CD4-positive, alpha-beta T cell treated with Interferon gamma for 1 hour (primary cell): ENCODE data around the gene UVRAG.
"Not testable (repeated sequence)": the region's sequence is repeated elsewhere in the genome, so short reads cannot be mapped to it uniquely, and the experiment has no call there.

Experiments used
- DNase-seq: peaks from one replicate; pipeline ENCODE4 v3.0.0-alpha.2; 2020

The UVRAG gene

DNA sequence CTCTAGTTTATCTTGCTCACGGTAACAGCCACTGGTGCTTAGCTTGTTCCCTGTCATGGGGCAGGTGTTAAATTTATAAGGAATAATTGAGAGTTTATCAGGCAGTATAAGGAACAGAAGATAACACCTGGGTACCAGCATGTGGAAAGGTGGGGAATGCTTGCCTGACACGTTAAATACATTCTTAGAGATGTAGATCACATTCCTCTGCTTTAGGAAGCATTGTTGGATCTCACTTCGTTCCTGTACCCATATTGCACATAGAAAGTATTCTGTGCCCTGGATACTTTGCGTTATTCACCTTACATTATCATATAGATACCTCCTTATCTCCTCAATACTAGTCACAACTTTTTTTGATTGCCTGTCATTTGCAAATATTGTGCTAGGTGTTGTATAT lies 114.7 kb downstream of the UVRAG start:
- DNase-seq = no peak

DNA sequence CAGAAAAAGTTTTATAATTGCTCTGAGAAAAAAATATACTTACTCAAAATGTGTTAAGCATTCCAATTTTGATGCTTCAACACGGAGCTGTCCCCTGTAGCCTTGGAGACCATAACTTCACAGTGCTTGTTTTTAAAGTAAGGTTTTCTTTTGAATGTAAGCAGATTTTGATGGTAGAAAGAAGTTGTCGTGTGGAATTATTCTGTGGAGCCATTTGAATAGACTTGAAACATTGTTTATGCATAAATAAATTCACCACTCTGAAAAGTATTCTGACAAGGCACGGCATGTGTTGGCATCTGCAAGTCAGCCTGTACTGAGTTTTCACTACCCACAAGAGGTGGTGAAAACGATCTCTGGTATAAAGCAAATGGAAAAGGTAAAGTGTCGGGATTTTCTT lies 115.5 kb downstream of the UVRAG start:
- DNase-seq = no peak

DNA sequence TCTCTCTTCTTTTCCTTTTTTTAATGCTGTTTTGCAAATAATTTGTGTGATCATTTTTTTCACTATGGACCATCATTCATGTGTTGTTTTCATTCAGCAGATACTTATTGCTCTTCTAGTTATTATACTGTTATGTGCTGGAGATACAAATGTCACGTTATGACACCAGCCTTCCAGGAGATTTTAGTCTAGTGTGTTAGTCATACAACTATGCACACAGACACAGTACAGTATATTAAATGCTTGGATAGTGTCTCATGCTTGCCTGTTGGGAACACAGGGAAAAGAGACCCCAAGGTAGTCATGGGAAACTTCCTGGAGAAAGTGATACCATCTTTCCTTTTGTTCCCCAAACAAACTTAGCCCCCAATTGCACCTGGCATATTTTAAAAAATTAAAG lies 116.1 kb downstream of the UVRAG start:
- no peak for DNase-seq

DNA sequence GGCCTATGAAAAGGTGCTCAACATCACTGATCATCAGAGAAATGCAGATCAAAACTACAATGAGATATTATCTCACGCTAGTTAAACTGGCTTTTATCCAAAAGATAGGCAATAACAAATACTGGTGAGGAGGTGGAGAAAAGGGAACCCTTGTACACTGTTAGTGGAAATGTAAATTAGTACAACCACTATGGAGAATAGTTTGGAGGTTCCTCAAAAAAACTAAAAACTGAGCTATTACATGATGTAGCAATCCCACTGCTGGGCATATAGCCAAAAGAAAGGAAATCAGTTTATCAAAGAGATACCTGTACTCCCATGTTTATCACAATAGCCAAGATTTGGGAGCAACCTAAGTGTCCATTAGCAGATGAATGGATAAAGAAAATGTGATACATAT lies 118.7 kb downstream of the UVRAG start:
- DNase-seq = not testable (repeated sequence)

DNA sequence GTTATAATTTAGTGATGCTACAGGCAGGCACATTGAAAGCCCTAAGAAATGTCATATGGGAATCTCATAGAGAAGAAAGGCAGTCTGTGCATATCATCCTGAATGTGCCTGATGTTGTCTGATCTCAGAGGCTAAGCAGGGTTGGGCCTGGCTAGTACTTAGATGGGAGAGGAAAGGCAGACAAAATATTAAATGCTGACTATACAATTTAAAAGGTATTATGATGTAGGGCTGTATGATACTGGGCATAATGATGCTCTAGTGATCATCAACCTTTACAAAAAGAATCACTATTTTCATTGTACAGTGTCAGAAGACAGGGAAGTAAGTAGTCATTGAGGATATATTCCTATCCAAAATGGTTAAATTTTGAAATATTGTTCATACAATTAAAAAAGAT lies 119.8 kb downstream of the UVRAG start:
- no peak for DNase-seq

DNA sequence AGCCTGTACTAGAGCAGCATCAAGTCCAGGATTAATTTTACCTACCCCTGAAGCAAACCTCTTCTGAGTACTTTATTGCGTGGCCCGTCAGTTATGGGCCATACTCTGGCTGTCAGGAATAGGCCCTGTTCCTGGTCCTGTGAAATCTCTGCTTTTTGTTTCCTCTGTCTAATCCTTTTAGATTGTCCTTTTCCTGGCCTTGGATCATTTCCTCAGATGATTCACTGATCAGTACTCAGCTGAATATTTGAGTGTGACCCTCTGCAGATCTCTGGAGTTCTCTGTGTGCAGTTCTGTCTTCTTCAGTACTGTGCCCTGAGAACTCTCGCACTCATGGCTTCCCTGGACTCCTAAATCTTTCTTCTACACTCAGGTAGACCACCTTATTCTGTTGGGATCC lies 123.5 kb downstream of the UVRAG start:
- DNase-seq = no peak

DNA sequence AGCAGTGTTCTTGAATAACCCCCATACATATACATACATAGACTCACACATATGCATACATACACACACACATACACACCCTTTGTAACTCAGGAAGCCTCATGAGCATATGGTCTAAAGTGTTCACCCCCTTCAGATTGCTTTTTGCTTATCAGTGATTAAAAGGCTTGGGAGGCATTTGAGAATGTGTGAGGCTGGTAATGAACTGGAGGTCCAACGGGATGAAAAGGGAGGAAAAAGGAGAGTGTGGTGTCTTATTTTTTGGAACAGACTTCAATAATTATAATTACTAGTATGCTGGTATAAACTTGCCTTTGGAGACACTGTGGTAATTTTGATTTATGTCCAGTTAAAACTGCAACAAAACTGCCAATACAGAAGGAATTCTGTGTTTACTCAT lies 124.5 kb downstream of the UVRAG start:
- no peak for DNase-seq

DNA sequence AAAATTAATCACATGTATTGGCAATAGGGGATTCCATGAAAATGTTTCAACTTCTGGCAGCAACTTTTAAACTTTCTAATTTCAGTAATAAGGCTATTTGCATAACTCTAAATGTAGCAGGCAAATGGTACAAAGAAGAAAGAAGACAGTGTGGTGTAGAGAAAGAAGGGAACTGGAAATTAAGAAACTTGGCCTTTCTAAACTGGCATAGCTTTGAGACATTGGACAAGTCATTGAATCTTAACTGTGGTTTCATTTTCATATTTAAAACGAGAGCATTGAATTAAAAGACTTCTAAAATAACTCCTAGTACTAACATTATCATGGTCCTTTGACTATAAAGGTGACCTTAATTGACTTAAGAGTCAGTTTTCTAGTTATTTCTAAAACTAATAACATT lies 125.0 kb downstream of the UVRAG start:
- no peak for DNase-seq

DNA sequence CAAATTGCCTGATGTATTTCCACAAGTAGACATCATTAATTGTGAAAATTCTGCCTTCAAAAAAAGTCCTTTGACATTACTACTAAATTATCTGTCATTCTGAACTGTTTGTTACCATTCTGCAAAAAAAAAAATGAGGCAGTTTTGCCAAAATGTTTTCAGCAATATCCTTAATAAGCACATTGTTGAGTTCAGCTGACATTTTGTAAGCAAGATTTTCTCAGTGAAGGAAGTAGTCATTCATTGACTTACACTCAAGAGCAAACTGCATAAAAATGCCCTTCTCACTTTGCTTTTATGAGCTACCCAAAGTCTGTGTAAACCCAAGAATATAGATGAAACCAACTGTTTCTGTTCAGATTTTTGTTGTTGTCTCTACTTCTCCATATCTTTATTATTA lies 125.9 kb downstream of the UVRAG start:
- DNase-seq = no peak

DNA sequence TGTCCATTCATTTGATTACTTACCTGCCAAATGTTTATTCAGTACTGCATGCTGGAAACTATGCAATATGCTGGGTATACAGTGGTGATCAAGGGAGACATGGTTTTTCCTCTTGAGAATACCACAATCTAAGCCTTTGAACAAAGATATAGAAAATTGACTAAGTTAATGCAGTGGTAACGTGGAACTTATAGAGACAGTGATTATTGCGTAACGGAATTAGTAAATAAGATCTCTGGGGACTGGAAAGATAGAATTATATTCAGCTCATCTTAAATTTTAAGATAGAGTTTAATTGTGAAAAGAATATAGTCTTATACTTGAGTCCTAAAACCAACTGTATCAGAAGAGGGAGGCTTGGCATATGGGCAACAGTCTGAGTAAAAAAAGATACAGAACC lies 129.5 kb downstream of the UVRAG start:
- DNase-seq = no peak

DNA sequence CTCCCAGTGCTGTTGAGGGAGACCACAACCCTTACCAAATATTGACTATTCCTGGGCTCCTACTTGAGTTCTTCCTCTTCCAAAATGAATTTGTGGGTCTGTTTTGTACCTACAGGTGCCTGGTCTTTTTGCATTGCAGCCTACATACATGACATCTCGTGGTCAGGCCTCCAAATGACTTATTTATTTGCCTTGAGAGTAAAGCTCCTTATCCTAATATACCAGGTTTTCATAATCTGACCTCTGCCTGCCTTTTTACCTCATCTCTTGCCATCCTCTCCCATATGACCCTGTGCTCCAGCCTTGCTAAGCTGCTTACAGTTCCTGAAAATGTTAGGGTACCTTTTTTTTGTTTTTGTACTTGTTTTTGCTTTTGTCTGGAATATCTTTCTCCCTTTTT lies 130.4 kb downstream of the UVRAG start:
- DNase-seq = no peak

DNA sequence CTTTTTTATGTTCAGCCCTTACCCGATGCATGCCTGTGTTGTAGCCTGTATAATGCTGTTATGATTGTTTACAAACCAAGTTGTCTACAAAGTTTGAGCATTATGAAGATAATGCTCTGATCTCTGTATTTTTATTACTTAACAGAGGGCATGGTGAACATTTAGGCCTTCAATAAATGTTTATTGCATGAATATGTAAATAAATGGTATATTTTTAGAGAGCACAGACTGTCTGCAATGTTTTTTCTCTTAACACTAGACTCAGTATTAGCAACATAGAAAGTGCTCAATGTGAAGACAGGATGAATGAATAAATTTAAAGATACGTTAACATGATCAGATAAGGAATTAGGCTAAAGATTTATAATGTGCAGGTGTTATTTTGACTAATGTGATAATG lies 130.9 kb downstream of the UVRAG start:
- DNase-seq = no peak

DNA sequence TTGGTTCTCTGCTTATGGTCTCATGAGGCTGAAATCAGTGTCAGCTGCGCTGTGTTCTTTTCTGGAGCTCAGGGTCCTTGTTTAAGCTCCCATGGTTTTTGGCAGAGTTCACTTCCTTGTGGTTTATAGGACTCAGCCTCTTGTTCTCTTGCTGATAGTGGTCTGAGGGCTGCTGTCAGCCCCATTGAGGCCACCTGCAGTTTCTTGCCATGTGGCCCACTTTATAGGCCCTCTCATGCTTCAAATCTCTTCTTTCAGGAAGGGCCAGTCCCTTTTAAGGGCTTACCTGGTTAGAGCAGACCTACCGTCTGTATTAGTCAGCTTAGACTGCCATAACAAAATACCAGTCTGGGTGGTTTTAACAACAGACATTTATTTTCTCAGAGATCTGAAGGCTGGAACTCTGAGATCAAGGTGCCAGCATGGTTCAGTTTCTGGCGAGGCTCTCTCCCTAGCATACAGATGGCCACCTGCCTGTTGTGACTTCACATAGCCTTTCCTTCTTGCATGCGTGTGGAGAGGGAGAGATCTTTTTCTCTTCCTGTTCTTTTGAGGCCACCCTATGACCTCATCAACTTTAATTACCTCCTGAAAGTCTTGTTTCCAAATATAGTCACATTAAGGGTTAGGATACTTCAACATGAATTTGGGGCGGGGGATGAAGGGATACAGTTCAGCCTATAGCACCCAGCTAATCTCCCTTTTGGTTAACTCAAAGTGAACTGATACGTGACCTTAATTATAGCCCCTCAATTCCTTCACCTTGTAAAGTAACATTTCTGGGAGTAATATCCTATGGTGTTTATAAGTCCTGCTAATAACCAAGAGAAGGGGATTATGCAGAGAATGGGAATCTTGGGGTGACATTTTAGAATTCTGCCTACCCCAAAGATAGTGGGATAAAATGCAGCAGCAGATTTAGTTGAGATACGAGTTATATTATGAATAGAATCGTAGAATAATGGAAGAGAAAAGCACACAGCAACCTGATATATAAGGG lies 131.8 kb downstream of the UVRAG start:
- no peak for DNase-seq

DNA sequence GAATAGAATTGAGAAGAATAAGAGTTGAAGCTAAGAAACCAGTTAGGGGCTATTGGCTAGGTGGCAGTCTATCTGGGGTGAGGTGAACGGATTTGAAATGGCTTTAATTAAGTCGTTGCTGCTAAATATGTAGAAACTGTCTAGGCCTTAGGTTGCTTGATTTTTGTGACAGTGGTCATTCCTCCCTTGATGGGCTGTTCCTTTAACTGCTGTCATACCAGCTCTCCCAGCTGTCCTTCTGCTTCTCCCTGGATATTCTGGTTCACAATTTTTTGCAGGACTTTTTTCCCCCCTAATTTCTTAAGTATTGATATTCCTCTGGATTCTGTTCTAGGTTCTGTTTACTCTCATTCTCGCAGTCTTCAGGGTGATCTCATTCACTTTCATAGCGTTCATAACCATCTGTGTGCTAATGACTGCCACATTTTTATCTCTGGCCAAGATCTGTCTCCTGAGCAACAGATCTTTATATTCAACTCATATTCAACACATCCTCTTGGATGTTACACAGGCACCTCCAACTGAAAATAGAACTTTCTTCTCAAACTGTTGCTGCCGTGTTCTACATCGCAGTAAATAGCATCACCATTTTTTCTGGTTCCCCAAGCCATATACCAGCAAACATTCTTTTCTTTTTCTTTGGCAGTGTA lies 134.1 kb downstream of the UVRAG start:
- no peak for DNase-seq

DNA sequence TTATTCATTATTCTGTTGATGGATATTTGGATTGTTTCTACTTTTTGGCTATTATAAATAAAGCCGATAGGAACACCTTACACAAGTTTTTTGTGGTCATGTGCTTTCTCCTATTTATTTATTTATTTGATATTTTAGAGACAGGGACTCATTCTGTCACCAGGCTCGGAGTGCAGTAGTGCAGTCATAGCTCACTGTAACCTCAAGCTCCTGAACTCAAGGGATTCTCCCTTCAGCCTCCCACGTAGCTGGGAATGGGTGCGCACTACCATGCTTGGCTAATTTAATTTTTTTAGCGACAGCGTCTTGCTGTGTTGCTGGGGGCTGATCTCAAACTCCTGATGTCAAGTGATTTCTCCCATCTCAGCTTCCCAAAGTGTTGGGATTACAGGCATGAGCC lies 135.1 kb downstream of the UVRAG start:
- DNase-seq = no peak

DNA sequence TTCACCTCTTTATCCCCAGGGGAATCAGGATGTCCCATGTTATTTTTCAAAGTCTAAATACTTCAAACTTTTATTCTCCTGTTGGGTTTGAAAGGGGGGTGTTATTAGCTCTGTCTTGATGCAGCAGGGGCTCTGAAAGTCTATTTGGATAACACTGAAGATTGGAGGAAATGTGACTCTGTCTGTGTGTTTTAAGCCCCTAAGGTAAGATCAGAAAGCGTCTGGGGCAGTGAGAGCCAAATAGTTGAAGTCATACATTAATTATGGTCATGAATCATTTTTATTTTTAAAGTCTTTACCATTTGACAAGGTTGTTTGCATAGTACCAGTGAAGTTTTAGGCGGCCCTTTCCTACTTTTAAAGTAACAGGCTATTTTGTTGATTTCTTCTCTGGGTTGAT lies 139.0 kb downstream of the UVRAG start:
- DNase-seq = no peak

DNA sequence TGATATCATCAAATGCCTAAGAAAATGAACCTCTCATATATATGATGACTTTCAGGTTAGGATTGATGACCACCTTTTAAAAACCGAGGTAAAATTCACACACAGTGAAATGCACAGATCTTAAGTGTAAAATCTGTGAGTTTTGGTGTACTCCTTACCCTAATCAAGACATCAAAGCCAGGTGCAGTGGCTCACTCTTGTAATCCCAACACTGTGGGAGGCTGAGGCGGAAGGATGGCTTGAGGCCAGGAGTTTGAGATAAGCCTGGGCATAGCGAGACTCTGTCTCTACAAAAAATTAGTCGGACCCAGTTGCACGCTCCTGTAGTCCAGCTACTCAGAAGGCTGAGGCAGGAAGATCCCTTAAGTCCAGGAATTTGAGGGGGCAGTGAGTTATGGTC lies 140.4 kb downstream of the UVRAG start:
- DNase-seq = no peak

DNA sequence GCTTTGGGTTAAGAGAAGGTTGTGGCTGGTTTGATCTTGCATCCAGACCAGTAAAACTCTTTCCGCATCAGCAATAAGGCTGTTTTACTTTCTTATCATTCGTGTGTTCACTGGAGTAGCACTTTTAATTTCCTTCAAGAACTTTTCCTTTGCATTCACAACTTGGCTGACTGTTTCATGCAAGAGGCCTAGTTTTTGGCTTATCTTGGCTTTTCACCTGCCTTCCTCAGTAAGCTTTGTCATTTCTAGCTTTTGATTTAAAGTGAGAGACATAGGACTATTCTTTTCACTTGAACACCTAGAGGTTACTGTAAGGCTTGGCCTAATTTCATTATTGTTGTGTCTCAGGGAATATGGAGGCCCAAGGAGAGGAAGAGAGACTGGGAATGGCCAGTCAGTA lies 144.5 kb downstream of the UVRAG start:
- no peak for DNase-seq

DNA sequence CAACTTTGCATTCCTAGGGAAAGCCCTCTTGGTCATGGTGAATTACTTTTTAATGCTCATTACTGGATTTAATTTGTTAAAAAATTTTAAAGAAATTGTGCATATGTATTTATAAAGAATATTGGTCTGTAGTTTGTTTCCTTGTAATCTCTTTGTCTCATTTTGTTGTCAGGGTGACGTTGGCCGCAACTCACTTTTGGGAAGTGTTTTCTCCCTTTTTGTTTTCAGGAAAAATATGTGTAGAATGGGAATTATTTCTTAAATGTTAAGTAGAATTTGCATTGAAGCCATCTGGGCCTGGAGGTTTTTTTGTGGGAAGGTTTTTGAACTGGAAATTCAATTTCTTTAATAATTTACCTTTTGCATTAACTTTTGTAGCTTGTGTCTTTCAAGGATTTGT lies 149.1 kb downstream of the UVRAG start:
- no peak for DNase-seq

DNA sequence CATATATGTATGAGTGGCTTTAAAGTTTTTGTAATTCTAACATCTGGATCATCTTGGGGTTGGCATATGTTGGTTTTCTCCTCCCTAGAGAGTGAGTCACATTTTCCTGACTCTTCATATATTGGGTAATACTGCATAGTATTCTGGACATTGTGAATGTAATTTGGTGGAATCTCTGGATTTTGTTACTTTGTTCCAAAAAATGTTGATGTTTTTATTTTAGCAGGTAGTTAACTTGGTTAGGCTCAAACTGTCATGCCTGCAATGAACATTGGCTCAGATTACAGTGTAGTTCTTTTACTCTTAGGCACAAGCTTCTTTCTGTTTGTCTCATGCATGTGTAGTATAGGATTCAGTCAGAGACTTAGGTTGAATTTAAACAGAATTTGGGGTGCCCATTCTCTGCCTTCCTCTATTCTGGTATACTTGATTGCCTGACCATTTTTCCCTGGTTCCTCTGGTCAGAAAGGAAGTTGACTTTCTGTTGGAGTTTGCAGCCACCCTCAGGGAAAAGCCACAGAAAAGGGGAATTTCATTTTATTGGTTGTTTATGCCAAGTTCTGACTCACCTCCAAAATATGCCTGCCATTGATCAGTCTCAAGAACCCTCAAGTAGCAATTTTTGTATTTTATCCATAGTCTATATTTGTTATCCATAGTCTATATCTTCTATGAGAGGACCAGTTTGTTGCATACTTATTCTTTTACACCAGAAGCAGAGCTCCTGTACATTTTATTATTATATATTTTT lies 151.7 kb downstream of the UVRAG start:
- DNase-seq = no peak

DNA sequence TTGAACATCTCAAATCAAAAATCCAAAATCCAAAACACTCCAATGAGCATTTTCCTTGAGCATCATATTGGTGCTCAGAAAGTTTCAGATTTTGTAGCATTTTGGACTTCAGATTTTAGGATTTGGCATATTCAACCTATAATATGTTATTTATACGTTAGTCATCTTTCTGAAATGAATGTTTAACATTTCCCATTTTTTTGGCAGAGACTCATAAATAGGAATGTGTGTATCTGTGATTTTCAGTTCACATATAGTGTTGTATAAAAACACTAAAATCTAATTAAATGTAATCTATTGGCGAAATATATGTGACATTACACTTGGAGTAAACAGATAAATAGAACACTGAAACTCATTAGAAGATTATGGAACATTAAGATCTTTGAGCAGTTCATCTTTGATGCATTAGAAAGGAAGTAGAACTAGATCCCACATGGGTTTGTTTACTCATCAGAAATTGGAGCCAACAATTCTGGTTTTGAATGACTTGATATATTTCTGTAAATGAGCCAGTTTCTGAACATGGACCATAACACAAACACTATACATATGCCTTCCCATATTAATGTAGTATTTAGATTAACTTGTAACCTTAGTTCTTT lies 153.1 kb downstream of the UVRAG start:
- no peak for DNase-seq

DNA sequence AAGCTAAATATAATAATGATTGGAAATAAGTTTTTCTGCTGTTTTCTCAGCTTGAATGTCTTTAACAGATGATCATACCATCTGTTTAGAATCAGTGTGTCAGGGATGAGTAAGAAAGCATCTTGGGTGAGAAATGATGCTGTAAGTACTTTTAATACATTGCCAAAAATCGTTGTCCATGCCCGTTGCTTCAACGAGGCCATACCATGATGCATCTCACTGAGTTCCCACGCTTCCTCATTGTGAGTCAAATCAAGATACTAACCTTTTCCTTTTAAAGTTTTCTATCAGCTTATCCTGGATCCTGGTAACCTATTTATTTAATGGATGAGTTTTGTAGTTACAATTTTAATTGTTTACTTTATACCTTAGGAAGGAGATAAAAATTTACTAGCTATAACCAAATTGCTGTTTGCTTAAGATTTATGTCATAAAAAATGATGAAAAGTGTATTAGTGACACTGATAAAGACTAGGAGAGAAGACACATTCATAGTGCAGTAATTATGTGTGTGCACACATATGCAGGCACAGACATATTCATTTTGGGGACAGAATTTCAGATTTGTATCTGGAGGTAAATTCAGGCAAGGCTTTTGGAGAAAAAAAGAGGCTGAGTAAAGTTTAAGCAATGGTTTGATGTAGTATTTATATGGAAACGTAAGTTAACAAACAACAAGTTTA lies 154.8 kb downstream of the UVRAG start:
- no peak for DNase-seq

DNA sequence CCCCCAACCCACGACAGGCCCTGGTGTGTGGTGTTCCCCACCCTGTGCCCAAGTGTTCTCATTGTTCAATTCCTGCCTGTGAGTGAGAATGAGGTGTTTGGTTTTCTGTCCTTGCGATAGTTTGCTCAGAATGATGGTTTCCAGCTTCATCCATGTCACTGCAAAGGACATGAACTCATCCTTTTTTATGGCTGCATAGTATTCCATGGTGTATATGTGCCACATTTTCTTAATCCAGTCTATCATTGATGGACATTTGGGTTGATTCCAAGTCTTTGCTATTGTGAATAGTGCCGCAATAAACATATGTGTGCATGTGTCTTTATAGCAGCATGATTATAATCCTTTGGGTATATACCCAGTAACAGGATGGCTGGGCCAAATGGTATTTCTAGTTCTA lies 158.7 kb downstream of the UVRAG start:
- not testable (repeated sequence) for DNase-seq
